A549 (cell line): Measurements from ENCODE around the gene CHST13. TPM values are rescaled to one million over a fixed set of nuclear protein-coding genes. Genes with fewer than 3 reads are reported as not detected.

Experiments used
- ATAC-seq, 2 experiments: fragments of 200-7000 bp in 1 of 2; fragments of >200 bp in 1 of 2; cut with Nextera tagmentation in 1 of 2; cut with Tn5 transposase in 1 of 2; 3 replicates each; pipeline versions ENCODE4 v1.8.0 to v1.9.1; 2018 to 2020; ENCODE audit warnings: mild to moderate bottlenecking in 1 of 2, moderate library complexity in 1 of 2
- CTCF ChIA-PET: fragments of 300-600 bp; sonication (Branson Sonifier 250); formaldehyde crosslinking; extraction: SDS; loops from one replicate; lab custom pipeline; 2021; ENCODE audit warnings: antibody characterized with exemption, inconsistent platforms; lab: Yijun Ruan, JAX
- POLR2A ChIA-PET: fragments of 350-600 bp; formaldehyde crosslinking; extraction: SDS; loops from one replicate; lab custom pipeline; 2021; ENCODE audit warnings: antibody characterized with exemption, inconsistent platforms; lab: Yijun Ruan, JAX
- DNase-seq, 2 experiments: peaks; one replicate each; pipeline versions ENCODE4 v3.0.0 to v3.0.0-alpha.2; 2011 to 2016; ENCODE audit warnings: low read depth in 1 of 2, low spot score in 1 of 2
- FAIRE-seq: peaks from 2 replicates; lab custom pipeline; 2011; peaks lifted over from hg19 to GRCh38; lab: Jason Lieb, UNC
- H3K27ac ChIP-seq, 2 experiments: fragments of >200 bp; sonication (Bioruptor Twin); formaldehyde crosslinking; 3 replicates each; pipeline ENCODE4 v1.5.1; 2016 to 2017
- H3K4me1 ChIP-seq: fragments of >200 bp; sonication (Bioruptor Twin); formaldehyde crosslinking; 3 replicates; pipeline ENCODE4 v1.6.1; 2016
- H3K4me2 ChIP-seq: fragments of >200 bp; sonication (Bioruptor Twin); formaldehyde crosslinking; 3 replicates; pipeline ENCODE4 v1.6.1; 2016
- H3K4me3 ChIP-seq: fragments of >200 bp; sonication (Bioruptor Twin); formaldehyde crosslinking; 3 replicates; pipeline ENCODE4 v1.5.1; 2016
- H3K9me3 ChIP-seq: fragments of >200 bp; sonication (Bioruptor Twin); formaldehyde crosslinking; 3 replicates; pipeline ENCODE4 v1.6.1; 2016
- ATOH8 ChIP-seq: fragments of 250-450 bp; sonication (Bioruptor Pico); IDR thresholded peaks from 2 replicates; pipeline ENCODE4 v1.5.0; 2020; ENCODE audit warnings: low read depth, mild to moderate bottlenecking, moderate library complexity
- BHLHE40 ChIP-seq: IDR thresholded peaks from 2 replicates; pipeline ENCODE4 v1.6.1; 2012; ENCODE audit warnings: low read depth, low read length, inconsistent platforms
- CBX8 ChIP-seq: fragments of 200-600 bp; sonication (generic); IDR thresholded peaks from 2 replicates; pipeline ENCODE4 v1.6.1; 2016
- CEBPB ChIP-seq, 2 experiments: fragments of >200 bp in 1 of 2; sonication (Bioruptor Twin) in 1 of 2; formaldehyde crosslinking in 1 of 2; IDR thresholded peaks; 2 replicates each; pipeline ENCODE4 v1.6.1; 2012 to 2016
- CHD2 ChIP-seq: fragments of 150-350 bp; IDR thresholded peaks from 2 replicates; pipeline ENCODE4 v1.6.1; 2014; ENCODE audit warnings: low read length; ENCODE audit not compliant: partially characterized antibody
- EHMT2 ChIP-seq: fragments of 200-600 bp; sonication (generic); IDR thresholded peaks from 2 replicates; pipeline ENCODE4 v1.6.1; 2016; ENCODE audit warnings: antibody characterized with exemption, low read depth, mild to moderate bottlenecking, moderate library complexity
- ELK1 ChIP-seq: fragments of 150-350 bp; IDR thresholded peaks from 2 replicates; pipeline ENCODE4 v1.6.1; 2014; ENCODE audit warnings: low read depth, mild to moderate bottlenecking, low read length
- EP300 ChIP-seq, 2 experiments: fragments of >200 bp; sonication (Bioruptor Twin); formaldehyde crosslinking; IDR thresholded peaks; 2 replicates in 1 of 2; 3 replicates in 1 of 2; pipeline ENCODE4 v1.6.1; 2016 to 2017
- FOSB ChIP-seq: fragments of 250-450 bp; sonication (Bioruptor Pico); IDR thresholded peaks from 2 replicates; pipeline ENCODE4 v1.5.0; 2020; ENCODE audit warnings: mild to moderate bottlenecking, moderate library complexity
- FOXS1 ChIP-seq: fragments of 250-450 bp; sonication (Bioruptor Pico); IDR thresholded peaks from 2 replicates; pipeline ENCODE4 v1.5.0; 2020; ENCODE audit warnings: mild to moderate bottlenecking, moderate library complexity
- HDAC2 ChIP-seq: fragments of 200-600 bp; sonication (generic); IDR thresholded peaks from 2 replicates; pipeline ENCODE4 v1.6.1; 2016
- HES2 ChIP-seq: fragments of >200 bp; sonication (Bioruptor Twin); formaldehyde crosslinking; IDR thresholded peaks from 2 replicates; pipeline ENCODE4 v1.6.1; 2016
- HOXA7 ChIP-seq: fragments of 250-450 bp; sonication (Bioruptor Pico); IDR thresholded peaks from 2 replicates; pipeline ENCODE4 v1.5.0; 2020; ENCODE audit warnings: mild to moderate bottlenecking, moderate library complexity
- HOXB13 ChIP-seq: fragments of 250-450 bp; sonication (Bioruptor Pico); IDR thresholded peaks from 2 replicates; pipeline ENCODE4 v1.5.0; 2020; ENCODE audit warnings: low read depth, mild to moderate bottlenecking, moderate library complexity
- JUNB ChIP-seq: fragments of >200 bp; sonication (Bioruptor Twin); formaldehyde crosslinking; IDR thresholded peaks from 2 replicates; pipeline ENCODE4 v1.6.1; 2016
- KDM1A ChIP-seq: fragments of 200-600 bp; sonication (generic); IDR thresholded peaks from 2 replicates; pipeline ENCODE4 v1.6.1; 2016; ENCODE audit warnings: low read depth, mild to moderate bottlenecking
- MAFK ChIP-seq: fragments of 450-650 bp; IDR thresholded peaks from 2 replicates; pipeline ENCODE4 v1.6.1; 2014; ENCODE audit not compliant: partially characterized antibody
- MAZ ChIP-seq: fragments of 150-350 bp; IDR thresholded peaks from 2 replicates; pipeline ENCODE4 v1.6.1; 2014; ENCODE audit warnings: antibody characterized with exemption, low read depth, low read length, borderline replicate concordance
- NFE2L2 ChIP-seq: fragments of 150-350 bp; conservative IDR thresholded peaks from 2 replicates; pipeline ENCODE4 v1.6.1; 2014; ENCODE audit warnings: low read length
- NPAS2 ChIP-seq: fragments of 250-450 bp; sonication (Bioruptor Pico); IDR thresholded peaks from 2 replicates; pipeline ENCODE4 v1.8.0; 2022; ENCODE audit warnings: mild to moderate bottlenecking, moderate library complexity, borderline replicate concordance
- NR3C1 ChIP-seq: fragments of >200 bp; sonication (Bioruptor Twin); formaldehyde crosslinking; IDR thresholded peaks from 3 replicates; pipeline ENCODE4 v1.6.1; 2017
- PHF8 ChIP-seq: fragments of 200-600 bp; sonication (generic); IDR thresholded peaks from 2 replicates; pipeline ENCODE4 v1.6.1; 2016; ENCODE audit warnings: low read depth, mild to moderate bottlenecking, antibody characterized with exemption, moderate library complexity, borderline replicate concordance
- POLR2A ChIP-seq: IDR thresholded peaks from 2 replicates; pipeline ENCODE4 v1.6.1; 2012; ENCODE audit warnings: mild to moderate bottlenecking, low read length
- RARB ChIP-seq: fragments of 250-450 bp; sonication (Bioruptor Pico); IDR thresholded peaks from 2 replicates; pipeline ENCODE4 v1.8.0; 2021; ENCODE audit warnings: mild to moderate bottlenecking, moderate library complexity
- RNF2 ChIP-seq: fragments of 200-600 bp; sonication (generic); IDR thresholded peaks from 2 replicates; pipeline ENCODE4 v1.6.1; 2016; ENCODE audit warnings: low read depth, mild to moderate bottlenecking, antibody characterized with exemption, moderate library complexity, borderline replicate concordance
- USF2 ChIP-seq: fragments of 450-650 bp; IDR thresholded peaks from 2 replicates; pipeline ENCODE4 v1.6.1; 2014; ENCODE audit warnings: antibody characterized with exemption
- ZC3H11A ChIP-seq: fragments of 450-650 bp; IDR thresholded peaks from 2 replicates; pipeline ENCODE4 v1.6.1; 2014; ENCODE audit warnings: antibody characterized with exemption, mild to moderate bottlenecking
- ZSCAN20 ChIP-seq: fragments of 250-450 bp; sonication (Bioruptor Pico); IDR thresholded peaks from 2 replicates; pipeline ENCODE4 v1.8.0; 2022; ENCODE audit warnings: mild to moderate bottlenecking, moderate library complexity
- WGBS: methylation state at CpG from one replicate; pipeline ENCODE4 v1.1.6; 2017; ENCODE audit errors: missing lambda C conversion rate; 5-methylcytosine and 5-hydroxymethylcytosine counted together
- polyA plus RNA-seq, 4 experiments: library from polyadenylated mRNA; depleted of rRNA in 3 of 4; stranded (reverse); fragments of >200 nt; fragmentation: RNase III in 1 of 4; extraction: RNeasy Plus Mini Kit Qiagen cat#74134 plus additional on column Dnase treatment in 1 of 4; gene quantifications; 2 replicates in 3 of 4; 3 replicates in 1 of 4; pipeline ENCODE4 v1.2.3, GENCODE V29; 2011 to 2017

The CHST13 gene
- polyA plus RNA-seq, 2 of the 4 experiments (the other 2 are of a cell fraction): 0.30 to 0.59 TPM

- Histone ChIP-seq H3K9me3 (no peaks in the 10 kb centered on the region), H3K4me1 (no peaks in the 10 kb centered on the region), H3K27ac (no peak overlapping the region), H3K4me3 (no peak overlapping the region), H3K4me2 (no peak overlapping the region)
- TF ChIP-seq ATOH8 (CRISPR knock-in tag) (no peak), CEBPB (IDR thresholded peaks at IDR 0.05) (no peak), BHLHE40 (no peak), KDM1A (no peak), CBX8 (no peak), EP300 (IDR thresholded peaks at IDR 0.05) (no peak), ZC3H11A (no peak), FOXS1 (no peak), NR3C1 (no peak), HES2 (no peak), MAZ (no peak)
- ChIA-PET POLR2A (no interaction called here), CTCF (interaction anchor here (1.3 kb wide), 1 partner anchor 32 kb away, joined by 3 read pairs; no protein-coding TSS in a partner anchor)
- DNase-seq (no peak), ATAC-seq (no peak), FAIRE-seq (no peak)
- WGBS: 82% methylated on average over 6 of the region's 19 CpGs
Measured at GRCh38 chr3:126554560-126555525, 30.9 kb downstream of the CHST13 start.

- Histone ChIP-seq H3K4me1 (no peaks in the 10 kb centered on the region), H3K4me2 (no peak overlapping the region), H3K9me3 (no peaks in the 10 kb centered on the region), H3K27ac (no peak overlapping the region), H3K4me3 (no peak overlapping the region)
- DNase-seq (no peak), ATAC-seq (no peak), FAIRE-seq (no peak)
- ChIA-PET CTCF (interaction anchor here (1.3 kb wide), 1 partner anchor 33 kb away, joined by 3 read pairs; no protein-coding TSS in a partner anchor), POLR2A (no interaction called here)
- 61% methylated on average over 7 of the region's 10 CpGs for WGBS
- TF ChIP-seq MAFK (no peak), USF2 (no peak), CHD2 (no peak), RNF2 (no peak), NFE2L2 (no peak), ZSCAN20 (CRISPR knock-in tag) (no peak), NPAS2 (CRISPR knock-in tag) (no peak), HDAC2 (no peak), FOSB (no peak), RARB (no peak), CEBPB (IDR thresholded peaks at IDR 0.05) (no peak), POLR2A (no peak), HOXB13 (CRISPR knock-in tag) (no peak), ELK1 (no peak), HOXA7 (CRISPR knock-in tag) (no peak), JUNB (no peak), MAZ (no peak), EHMT2 (no peak), HES2 (no peak), PHF8 (no peak)
Measured at GRCh38 chr3:126555795-126556636, 32.1 kb downstream of the CHST13 start.
